ENCODE data around the gene CUL1. TPM values are rescaled to one million over a fixed set of nuclear protein-coding genes. Genes with fewer than 3 reads are reported as not detected.

The CUL1 gene
- total and polyA plus RNA-seq, 7 donors = 24.0 to 72.8 (median 53.9) TPM

- no peak for DNase-seq
- no peak overlapping the region for H3K27ac ChIP-seq
- no peak overlapping the region for H3K4me3 ChIP-seq
- H3K4me1 ChIP-seq = no peaks in the 10 kb centered on the region
- TF ChIP-seq, protein P1, sequence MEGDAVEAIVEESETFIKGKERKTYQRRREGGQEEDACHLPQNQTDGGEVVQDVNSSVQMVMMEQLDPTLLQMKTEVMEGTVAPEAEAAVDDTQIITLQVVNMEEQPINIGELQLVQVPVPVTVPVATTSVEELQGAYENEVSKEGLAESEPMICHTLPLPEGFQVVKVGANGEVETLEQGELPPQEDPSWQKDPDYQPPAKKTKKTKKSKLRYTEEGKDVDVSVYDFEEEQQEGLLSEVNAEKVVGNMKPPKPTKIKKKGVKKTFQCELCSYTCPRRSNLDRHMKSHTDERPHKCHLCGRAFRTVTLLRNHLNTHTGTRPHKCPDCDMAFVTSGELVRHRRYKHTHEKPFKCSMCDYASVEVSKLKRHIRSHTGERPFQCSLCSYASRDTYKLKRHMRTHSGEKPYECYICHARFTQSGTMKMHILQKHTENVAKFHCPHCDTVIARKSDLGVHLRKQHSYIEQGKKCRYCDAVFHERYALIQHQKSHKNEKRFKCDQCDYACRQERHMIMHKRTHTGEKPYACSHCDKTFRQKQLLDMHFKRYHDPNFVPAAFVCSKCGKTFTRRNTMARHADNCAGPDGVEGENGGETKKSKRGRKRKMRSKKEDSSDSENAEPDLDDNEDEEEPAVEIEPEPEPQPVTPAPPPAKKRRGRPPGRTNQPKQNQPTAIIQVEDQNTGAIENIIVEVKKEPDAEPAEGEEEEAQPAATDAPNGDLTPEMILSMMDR (IDR thresholded peaks at IDR 0.05) = no peak
- TF ChIP-seq POLR2AphosphoS5 (IDR thresholded peaks at IDR 0.05) = no peak
- no peak for TF ChIP-seq EP300 (IDR thresholded peaks at IDR 0.05)
- no peak for TF ChIP-seq POLR2A (IDR thresholded peaks at IDR 0.05)
- WGBS, 2 donors = 88 to 90% methylated on average over 13 of the region's 13 CpGs
- no peaks in the 10 kb centered on the region for H3K27me3 ChIP-seq
- intact Hi-C loops (cut with DNase I) = no loop called here
- H3K36me3 ChIP-seq = no peaks in the 10 kb centered on the region
- H3K9me3 ChIP-seq = no peaks in the 10 kb centered on the region
These were observed 14.3 kb upstream of the CUL1 start for GRCh38 chr7:148684289-148684830.

- H3K27me3 ChIP-seq = no peaks in the 10 kb centered on the region
- TF ChIP-seq, protein P1 (IDR thresholded peaks at IDR 0.05) = no peak
- TF ChIP-seq POLR2AphosphoS5 (IDR thresholded peaks at IDR 0.05) (no peak), EP300 (IDR thresholded peaks at IDR 0.05) (no peak), POLR2A (IDR thresholded peaks at IDR 0.05) (no peak)
- no peaks in the 10 kb centered on the region for H3K36me3 ChIP-seq
- intact Hi-C loops (cut with DNase I) = no loop called here
- H3K9me3 ChIP-seq = no peaks in the 10 kb centered on the region
- no peak for DNase-seq
- WGBS, 2 donors = 72 to 80% methylated on average over 6 of the region's 6 CpGs
- no peak overlapping the region for H3K27ac ChIP-seq
- H3K4me3 ChIP-seq = no peak overlapping the region
- H3K4me1 ChIP-seq = no peaks in the 10 kb centered on the region
These were observed 12.3 kb upstream of the CUL1 start for GRCh38 chr7:148686312-148686937.

GRCh38 chr7:148687555-148687954 is 11.1 kb upstream of the CUL1 start:
- intact Hi-C loops (cut with DNase I) = no loop called here
- Histone ChIP-seq H3K27me3 (no peaks in the 10 kb centered on the region), H3K4me3 (no peak overlapping the region), H3K9me3 (no peaks in the 10 kb centered on the region), H3K27ac (no peak overlapping the region), H3K4me1 (no peaks in the 10 kb centered on the region), H3K36me3 (no peaks in the 10 kb centered on the region)
- WGBS, 2 donors = 93 to 94% methylated on average over 2 of the region's 2 CpGs
- TF ChIP-seq POLR2AphosphoS5 (IDR thresholded peaks at IDR 0.05) = no peak
- no peak for TF ChIP-seq EP300 (IDR thresholded peaks at IDR 0.05)
- TF ChIP-seq POLR2A (IDR thresholded peaks at IDR 0.05) = no peak
- TF ChIP-seq, protein P1 (IDR thresholded peaks at IDR 0.05) = no peak
- no peak for DNase-seq

DNA sequence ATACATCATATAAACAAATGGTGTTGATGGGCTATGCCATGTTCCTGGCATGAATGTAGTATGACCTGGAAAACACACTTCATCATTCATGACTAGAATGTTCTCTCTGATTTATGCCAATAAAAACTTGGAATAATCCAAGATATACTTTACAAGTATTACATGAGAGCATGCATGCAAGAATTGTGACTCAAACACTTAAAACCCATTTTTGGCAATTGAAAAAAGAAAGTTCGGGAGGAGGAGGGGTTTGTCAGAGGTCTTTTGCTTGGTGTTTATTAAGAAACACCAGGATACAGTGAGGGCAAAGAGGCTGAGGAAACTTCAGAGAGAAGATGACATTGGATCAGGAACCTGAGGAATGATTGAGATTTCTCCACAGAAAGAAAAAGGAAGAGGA is 10.2 kb upstream of the CUL1 start:
- no peak overlapping the region for H3K4me3 ChIP-seq
- H3K9me3 ChIP-seq = no peaks in the 10 kb centered on the region
- H3K4me1 ChIP-seq = no peaks in the 10 kb centered on the region
- WGBS, 2 donors = 68 to 76% methylated on average over 1 of the region's 1 CpG
- TF ChIP-seq, protein P1 (IDR thresholded peaks at IDR 0.05) = no peak
- no peak for TF ChIP-seq POLR2A (IDR thresholded peaks at IDR 0.05)
- no peak for TF ChIP-seq POLR2AphosphoS5 (IDR thresholded peaks at IDR 0.05)
- TF ChIP-seq EP300 (IDR thresholded peaks at IDR 0.05) = no peak
- intact Hi-C loops (cut with DNase I) = no loop called here
- no peaks in the 10 kb centered on the region for H3K36me3 ChIP-seq
- H3K27me3 ChIP-seq = no peaks in the 10 kb centered on the region
- no peak for DNase-seq
- no peak overlapping the region for H3K27ac ChIP-seq

DNA sequence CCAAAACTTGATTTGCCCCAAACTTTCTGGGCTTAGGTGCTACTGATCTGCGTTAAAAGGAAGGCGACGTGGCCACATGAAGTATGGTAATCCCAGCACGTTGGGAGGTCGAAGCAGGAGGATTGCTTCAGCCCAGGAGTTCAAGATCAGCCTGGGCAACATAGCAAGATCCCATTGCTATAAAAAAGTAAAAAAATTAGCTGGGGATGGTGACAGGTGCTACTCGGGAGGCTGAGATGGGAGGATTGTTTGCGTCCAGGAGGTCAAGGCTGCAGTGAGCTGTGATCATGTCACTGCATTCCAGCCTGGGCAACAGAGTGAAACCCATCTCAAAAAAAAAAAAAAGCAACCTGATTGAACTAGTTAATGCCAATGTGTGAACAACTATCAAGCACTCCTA is 5.1 kb upstream of the CUL1 start:
- TF ChIP-seq POLR2AphosphoS5 (IDR thresholded peaks at IDR 0.05) (no peak), POLR2A (IDR thresholded peaks at IDR 0.05) (no peak), EP300 (IDR thresholded peaks at IDR 0.05) (no peak)
- TF ChIP-seq, protein P1 (IDR thresholded peaks at IDR 0.05) = no peak
- no peak overlapping the region for H3K27ac ChIP-seq
- intact Hi-C loops (cut with DNase I) = no loop called here
- no peaks in the 10 kb centered on the region for H3K36me3 ChIP-seq
- no peak overlapping the region for H3K4me3 ChIP-seq
- H3K4me1 ChIP-seq = peaks cover 0 to 7% (median 0%) of the 10 kb centered on the region in 4 donors
- no peaks in the 10 kb centered on the region for H3K9me3 ChIP-seq
- 94 to 96% methylated on average over 7 of the region's 7 CpGs for WGBS, 2 donors
- no peaks in the 10 kb centered on the region for H3K27me3 ChIP-seq
- no peak for DNase-seq

All from sigmoid colon (tissue), 7 donors.